Right lung (tissue), 5 donors: ENCODE results near the gene NES. TPM values are rescaled to one million over a fixed set of nuclear protein-coding genes. Genes with fewer than 3 reads are reported as not detected.
A peak's percentile ranks its signal among the peaks of the same experiment; 100 is the strongest.

Source experiments
- DNase-seq, 2 donors: peaks; one replicate each; pipeline ENCODE4 v3.0.0-alpha.2; 2013
- polyA plus RNA-seq, 5 donors: library from polyadenylated mRNA; unstranded; fragments of 120-200 nt; gene quantifications; one replicate each; pipeline versions ENCODE4 v1.2.1 to v1.2.3, GENCODE V29; 2013; ENCODE audit warnings: inconsistent platforms in 1 of 5, low replicate concordance in 1 of 5; ENCODE audit not compliant: insufficient read length in 5 of 5, insufficient read depth in 1 of 5

NES gene
- polyA plus RNA-seq, 5 donors = 49.2 to 97.6 (median 56.4) TPM

DNA sequence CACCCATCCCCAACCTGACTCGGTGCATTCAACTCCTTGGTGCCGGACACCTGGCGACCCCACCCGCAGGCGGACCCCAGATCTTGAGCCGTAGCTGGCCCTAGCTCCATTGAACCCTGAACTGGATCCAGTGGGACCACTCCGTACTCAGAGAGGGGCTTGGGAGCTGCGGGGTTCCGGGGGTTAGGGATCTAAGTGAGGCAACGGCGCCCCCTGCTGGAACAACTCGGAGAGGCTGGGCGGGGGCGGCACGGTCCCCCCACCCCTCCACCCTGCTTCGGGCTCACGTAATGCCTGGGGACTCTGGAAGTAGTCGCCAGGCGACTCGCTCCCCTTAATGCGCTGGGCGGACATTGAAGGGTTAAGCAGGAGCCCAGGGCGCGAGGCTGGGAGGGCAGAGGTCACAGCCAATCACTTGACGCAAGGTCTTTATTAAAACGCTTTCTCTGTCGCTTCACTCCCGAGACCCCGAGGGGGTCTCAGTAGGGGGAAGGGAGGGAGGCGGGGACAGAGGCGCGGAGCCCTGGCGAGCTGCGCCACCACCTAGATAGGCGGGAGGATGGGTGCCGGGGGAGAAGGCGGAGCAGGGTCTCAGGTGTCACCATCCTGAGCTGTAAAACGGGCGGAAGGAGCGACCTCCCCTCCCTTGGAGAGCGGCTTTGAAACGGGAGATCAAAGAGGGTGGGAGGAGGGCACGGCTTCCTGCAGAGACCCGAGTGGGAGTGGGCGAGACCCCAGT, 28.9 kb upstream of the NES start:
- peak; percentile 68 to 75 for DNase-seq

GRCh38 chr1:156705321-156705917, 28.2 kb upstream of the NES start, which contains the start of gene CRABP2:
CRABP2 (minus strand) TSS chr1:156705583; CDS start chr1:156705446, 137 bp downstream.
- DNase-seq = peak in 1 of 2 donors; percentile 51

DNA sequence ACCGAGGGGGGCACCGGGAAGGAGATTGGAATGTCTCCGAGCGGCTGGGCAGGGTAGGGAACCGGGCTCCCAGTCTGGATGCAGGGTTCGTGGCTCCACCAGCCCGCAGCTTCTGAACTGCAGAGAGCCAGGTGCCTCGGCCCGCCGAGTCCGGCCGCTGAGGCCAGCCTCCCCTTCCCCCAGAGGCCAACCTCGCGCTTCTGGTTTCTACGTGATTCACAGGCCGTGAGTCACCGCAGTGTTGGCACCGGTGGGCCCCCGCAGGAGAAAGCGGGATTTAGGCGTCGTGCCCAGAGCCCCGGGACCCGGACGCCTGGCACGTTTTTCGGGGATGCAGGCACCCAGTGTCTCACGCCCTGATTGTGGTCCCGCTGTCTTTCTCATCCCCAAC, 27.7 kb upstream of the NES start:
- no peak for DNase-seq

DNA sequence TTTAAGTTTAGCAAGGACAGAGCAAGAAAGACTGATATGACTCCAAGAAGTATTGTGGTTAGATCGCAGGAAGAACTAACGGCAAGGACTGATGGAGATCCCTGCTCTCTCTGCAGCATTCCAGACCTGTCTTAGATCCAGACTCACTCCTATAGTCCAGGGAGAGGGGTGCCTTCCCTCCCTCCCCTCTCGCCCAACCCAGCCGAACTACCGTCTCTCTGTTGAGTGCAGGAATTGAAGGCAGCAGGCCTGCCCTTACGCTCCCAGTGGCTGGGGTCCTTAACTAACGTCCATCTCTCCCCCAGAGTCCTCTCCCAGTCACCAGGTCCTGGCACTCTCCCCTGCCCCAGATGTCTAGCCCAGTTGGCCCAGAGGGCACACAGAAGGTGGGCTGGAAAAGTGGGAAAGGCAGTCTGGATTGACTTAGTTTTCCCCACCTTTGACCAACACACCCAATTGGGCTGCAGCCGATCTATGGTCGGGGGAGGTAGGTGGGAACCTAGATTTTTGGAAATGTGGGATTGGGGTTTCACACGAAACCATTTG, 27.0 kb upstream of the NES start:
- no peak for DNase-seq

GRCh38 chr1:156703741-156704140, 26.5 kb upstream of the NES start:
- no peak for DNase-seq

- DNase-seq = no peak
Observed at GRCh38 chr1:156703336-156703735, 26.1 kb upstream of the NES start.

GRCh38 chr1:156700736-156701531, 23.7 kb upstream of the NES start:
- no peak for DNase-seq

GRCh38 chr1:156698995-156699394, 21.8 kb upstream of the NES start:
- DNase-seq = no peak

GRCh38 chr1:156697481-156697880, 20.3 kb upstream of the NES start:
- DNase-seq = no peak

- DNase-seq = no peak
Observed at GRCh38 chr1:156696755-156697154, 19.5 kb upstream of the NES start.

GRCh38 chr1:156694690-156694962, 17.4 kb upstream of the NES start:
- no peak for DNase-seq

GRCh38 chr1:156693848-156694689, 16.9 kb upstream of the NES start:
- DNase-seq = no peak

DNA sequence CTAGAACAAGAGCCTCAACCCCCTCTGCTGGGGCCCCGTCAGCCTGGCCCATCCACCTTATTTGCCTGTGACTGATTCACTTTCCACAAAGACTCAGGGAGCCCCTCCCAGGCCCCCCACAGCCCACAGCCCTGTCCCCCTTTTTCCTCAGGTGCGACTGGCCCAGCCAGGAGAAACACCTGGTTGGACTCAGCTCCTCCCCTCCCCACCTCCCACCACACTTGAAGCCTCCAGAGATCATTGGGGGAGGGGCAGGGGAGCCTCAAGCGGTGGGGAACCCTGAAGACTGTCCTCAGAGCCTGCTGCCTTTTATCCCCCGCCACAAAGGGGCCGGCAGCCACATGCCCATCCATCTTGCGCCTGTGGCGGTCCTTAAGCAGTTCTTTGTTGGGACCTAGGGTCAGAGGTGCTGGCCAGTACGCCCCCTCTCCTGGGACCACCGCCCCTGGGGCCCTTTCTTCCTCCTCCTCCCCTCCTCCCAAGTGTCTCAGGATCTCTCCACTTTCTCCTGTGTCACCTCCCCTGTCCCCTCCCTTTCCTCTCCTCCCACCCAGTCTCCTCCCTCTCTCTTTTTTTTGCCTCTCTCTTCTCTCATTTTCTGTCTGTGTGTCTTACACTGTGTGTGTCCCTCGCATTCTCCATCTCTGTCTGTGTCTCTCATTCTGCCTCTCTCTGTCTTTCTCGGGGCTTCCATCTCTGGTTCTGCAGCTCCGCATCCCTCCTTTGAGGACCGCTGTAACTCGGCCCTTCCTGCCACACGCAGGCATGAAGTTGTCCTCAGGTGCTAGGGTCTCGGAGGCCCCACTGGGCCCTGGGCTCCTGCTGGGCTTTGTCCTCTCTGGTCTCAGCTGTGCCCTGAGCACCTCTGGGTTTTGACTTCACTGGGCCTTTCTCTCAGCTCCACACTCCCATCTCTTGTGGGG, 16.0 kb upstream of the NES start:
- DNase-seq = peak; percentile 70 to 72

DNA sequence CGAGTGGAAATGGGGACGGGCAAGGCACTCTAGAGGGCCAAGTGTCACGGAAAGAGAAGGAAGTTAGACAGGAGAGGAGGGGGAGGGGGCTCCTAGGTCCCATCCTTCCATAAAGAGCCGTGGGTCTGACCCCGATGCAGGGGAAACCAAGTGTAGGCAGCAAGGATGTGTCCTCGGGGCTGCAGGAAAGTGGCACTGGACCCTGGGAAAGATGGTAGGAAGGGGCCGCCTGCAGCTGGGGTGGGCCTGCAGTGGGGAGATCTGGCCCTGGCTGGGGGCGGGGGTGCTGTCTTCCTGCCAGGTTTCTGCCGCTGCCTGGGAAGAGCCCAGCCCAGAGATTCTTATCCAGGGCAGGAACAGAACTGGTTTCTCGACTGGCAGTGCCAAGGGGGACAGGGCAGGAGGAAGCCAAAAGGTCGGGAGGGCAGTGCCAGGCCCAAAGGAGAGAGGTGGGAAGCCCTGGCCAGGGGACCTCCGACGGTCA, 15.3 kb upstream of the NES start:
- no peak for DNase-seq

DNA sequence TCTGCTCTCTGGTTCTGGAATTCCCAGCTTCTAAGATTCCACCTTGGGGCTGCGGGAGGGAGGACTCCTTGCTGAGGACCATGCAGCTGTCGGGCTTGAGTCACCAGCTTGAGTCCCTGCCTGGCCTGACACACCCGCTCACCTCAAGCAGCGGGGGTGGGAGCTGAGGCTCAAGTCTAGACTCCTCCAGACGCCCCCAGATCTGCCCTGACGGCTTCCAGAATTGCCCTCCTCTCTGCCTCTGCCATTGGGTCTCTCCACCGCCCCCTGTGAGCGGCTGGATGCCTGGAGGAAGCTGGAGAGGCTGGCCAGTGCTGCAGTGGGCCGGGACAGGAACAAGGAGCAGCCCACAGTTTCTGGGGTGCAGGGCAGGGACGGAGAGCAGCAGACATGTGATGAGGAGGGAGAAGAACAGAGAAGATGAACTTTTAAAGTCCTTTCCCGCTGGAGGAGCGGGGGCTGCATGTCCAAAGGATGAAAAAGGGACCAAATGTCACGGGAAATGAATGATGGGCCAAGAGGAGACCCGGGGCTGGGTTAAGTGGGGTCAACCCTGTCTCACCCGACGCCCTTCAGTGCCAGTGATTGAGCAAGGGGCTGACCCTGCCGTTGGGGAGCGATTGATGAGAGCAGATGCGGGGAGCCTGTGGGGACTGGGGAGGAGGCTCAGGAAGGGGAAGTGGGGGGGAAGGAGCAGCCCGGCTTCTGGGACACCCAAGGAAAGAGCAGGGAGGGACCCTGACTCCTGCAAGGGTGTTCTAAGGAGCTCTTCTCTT, 14.6 kb upstream of the NES start:
- no peak for DNase-seq

- DNase-seq = no peak
Observed at GRCh38 chr1:156691191-156691590, 14.0 kb upstream of the NES start.

GRCh38 chr1:156690675-156691036, 13.4 kb upstream of the NES start:
- no peak for DNase-seq

GRCh38 chr1:156689953-156690674, 12.9 kb upstream of the NES start:
- peak in 1 of 2 donors; percentile 45 for DNase-seq
